ENCODE results near the gene GATC. TPM values are rescaled to one million over a fixed set of nuclear protein-coding genes. Genes with fewer than 3 reads are reported as not detected.

The GATC gene
- total RNA-seq, 1 donor from 2014 or later, result 33.8 TPM

DNA sequence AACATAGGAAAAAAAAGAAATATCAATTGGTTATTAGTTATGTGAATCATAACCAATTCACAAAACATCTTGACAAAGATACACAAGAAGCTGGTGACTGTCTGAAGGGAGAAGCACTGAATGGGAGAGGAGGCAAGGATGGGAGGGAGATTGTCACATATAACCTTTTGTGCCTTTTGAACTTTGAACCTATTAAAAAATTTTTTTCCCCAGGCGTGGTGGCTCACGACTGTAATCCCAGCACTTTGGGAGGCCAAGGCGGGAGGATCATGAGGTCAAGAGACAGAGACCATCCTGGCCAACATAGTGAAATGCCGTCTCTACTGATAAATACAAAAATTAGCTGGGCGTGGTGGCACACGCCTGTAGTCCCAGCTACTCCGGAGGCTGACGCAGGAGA, 62.3 kb downstream of the GATC start:
- no peak for DNase-seq (ENCODE audit: low read depth, low spot score)
- TF ChIP-seq, protein P1, sequence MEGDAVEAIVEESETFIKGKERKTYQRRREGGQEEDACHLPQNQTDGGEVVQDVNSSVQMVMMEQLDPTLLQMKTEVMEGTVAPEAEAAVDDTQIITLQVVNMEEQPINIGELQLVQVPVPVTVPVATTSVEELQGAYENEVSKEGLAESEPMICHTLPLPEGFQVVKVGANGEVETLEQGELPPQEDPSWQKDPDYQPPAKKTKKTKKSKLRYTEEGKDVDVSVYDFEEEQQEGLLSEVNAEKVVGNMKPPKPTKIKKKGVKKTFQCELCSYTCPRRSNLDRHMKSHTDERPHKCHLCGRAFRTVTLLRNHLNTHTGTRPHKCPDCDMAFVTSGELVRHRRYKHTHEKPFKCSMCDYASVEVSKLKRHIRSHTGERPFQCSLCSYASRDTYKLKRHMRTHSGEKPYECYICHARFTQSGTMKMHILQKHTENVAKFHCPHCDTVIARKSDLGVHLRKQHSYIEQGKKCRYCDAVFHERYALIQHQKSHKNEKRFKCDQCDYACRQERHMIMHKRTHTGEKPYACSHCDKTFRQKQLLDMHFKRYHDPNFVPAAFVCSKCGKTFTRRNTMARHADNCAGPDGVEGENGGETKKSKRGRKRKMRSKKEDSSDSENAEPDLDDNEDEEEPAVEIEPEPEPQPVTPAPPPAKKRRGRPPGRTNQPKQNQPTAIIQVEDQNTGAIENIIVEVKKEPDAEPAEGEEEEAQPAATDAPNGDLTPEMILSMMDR (conservative IDR thresholded peaks at IDR 0.05), result no peak
- Mint-ChIP-seq H3K4me3 (no peak overlapping the region), H3K4me1 (no peaks in the 10 kb centered on the region), H3K27me3 (ENCODE audit: low read depth) (no peaks in the 10 kb centered on the region), H3K9me3 (no peaks in the 10 kb centered on the region), H3K36me3 (ENCODE audit: low read depth) (peaks cover 13% of the 10 kb centered on the region), H3K27ac (ENCODE audit: unreplicated experiment) (peak overlapping the region; percentile 14)

Other genes with a start within 250 kb of the GATC start
- gene RPLP0, start 245.3 kb upstream of the GATC start, total RNA-seq, result 2,997 and 3,023 TPM in 2 replicates
- gene PXN, start 180.7 kb upstream of the GATC start, total RNA-seq, result 54.5 and 61.5 TPM in 2 replicates
- gene RNU4-2, start 154.5 kb upstream of the GATC start, total RNA-seq, result 5,010 and 5,494 TPM in 2 replicates
- 4,497 and 4,941 TPM in 2 replicates for gene RNU4-1, start 153.2 kb upstream of the GATC start, total RNA-seq
- 1.7 TPM in 2 replicates for gene SIRT4, start 144.1 kb upstream of the GATC start, total RNA-seq
- gene PLA2G1B, start 118.7 kb upstream of the GATC start, total RNA-seq, result not detected in 2 replicates
- 224 and 229 TPM in 2 replicates for gene MSI1, start 77.3 kb upstream of the GATC start, total RNA-seq
- gene COX6A1, start 8.3 kb upstream of the GATC start, total RNA-seq, result 315 and 320 TPM in 2 replicates
- 38.0 and 38.1 TPM in 2 replicates for gene TRIAP1, start 60 bp upstream of the GATC start, total RNA-seq
- gene SRSF9, start 23.3 kb downstream of the GATC start, total RNA-seq, result 350 and 361 TPM in 2 replicates
- 375 and 382 TPM in 2 replicates for gene DYNLL1, start 49.7 kb downstream of the GATC start, total RNA-seq
- gene COQ5, start 82.7 kb downstream of the GATC start, total RNA-seq, result 38.5 and 39.0 TPM in 2 replicates
- 134 and 149 TPM in 2 replicates for gene RNF10, start 87.9 kb downstream of the GATC start, total RNA-seq
- 49.7 and 55.8 TPM in 2 replicates for gene POP5, start 135.0 kb downstream of the GATC start, total RNA-seq
- 1.1 and 1.2 TPM in 2 replicates for gene CABP1, start 194.2 kb downstream of the GATC start, total RNA-seq
- gene MLEC, start 240.7 kb downstream of the GATC start, total RNA-seq, result 165 and 167 TPM in 2 replicates

All from neural crest cell (in vitro differentiated cells).